ENCODE data around the gene SLC2A6. TPM values are rescaled to one million over a fixed set of nuclear protein-coding genes. Genes with fewer than 3 reads are reported as not detected.

Gene SLC2A6
- total and polyA plus RNA-seq, 2 of the 8 experiments (the other 6 are each of a cell fraction or from before 2014, with no cell fraction given) = 16.6 to 17.8 TPM

DNA sequence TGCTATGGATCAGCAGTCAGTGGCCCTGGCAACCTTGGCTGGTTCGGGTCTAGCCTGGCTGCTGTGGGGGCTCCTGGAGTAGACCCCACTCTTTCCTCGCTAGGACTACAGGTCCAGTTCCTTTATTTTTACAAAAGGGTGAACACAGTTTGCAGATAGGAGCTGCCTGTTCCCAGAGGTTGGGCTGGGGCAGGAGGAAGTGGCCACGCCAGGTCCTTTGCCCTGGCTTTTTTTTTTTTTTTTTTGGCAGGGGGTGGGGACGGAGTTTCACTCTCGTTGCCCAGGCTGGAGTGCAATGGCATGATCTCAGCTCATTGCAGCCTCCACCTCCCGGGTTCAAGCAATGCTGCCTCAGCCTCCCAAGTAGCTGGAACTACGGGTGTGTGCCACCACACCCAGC is 7.9 kb downstream of the SLC2A6 start:
- Histone ChIP-seq H4K20me1 (replicated peaks in 1 of 2; ENCODE audit: control insufficient read depth in 1 of 2, insufficient read depth in 2 of 2, low read length in 2 of 2) (peaks cover 4 to 26% of the 10 kb centered on the region in 2 experiments), H3K18ac (ENCODE audit: extremely low read depth, low read length) (peak overlapping the region; percentile 32; the same call in 1 of the 2 replicates), H3K79me2 (ENCODE audit: control insufficient read depth in 1 of 2, insufficient read depth in 2 of 2, low read length in 2 of 2) (no peaks in the 10 kb centered on the region), H3K14ac (ENCODE audit: insufficient read length) (no peak overlapping the region), H2AK5ac (ENCODE audit: low read depth, low read length) (no peak overlapping the region), H4K91ac (replicated peaks; ENCODE audit: insufficient read length, low read length) (no peak overlapping the region), H2AFZ (ENCODE audit: low read length) (no peak overlapping the region), H3K4me2 (ENCODE audit: insufficient read depth in 1 of 2, low read depth in 2 of 2, low read length in 2 of 2) (no peak overlapping the region), H4K8ac (ENCODE audit: extremely low read depth, insufficient read depth, low read length) (no peak overlapping the region), H2BK20ac (ENCODE audit: low read length) (no peak overlapping the region), H3K56ac (replicated peaks; ENCODE audit: insufficient read length, low read depth, low read length) (no peak overlapping the region), H3K27ac (ENCODE audit: low read depth, low read length) (no peak overlapping the region), H3K9me3 (ENCODE audit: insufficient read depth in 2 of 2, low read depth in 1 of 2, low read length in 1 of 2) (no peaks in the 10 kb centered on the region), H3K4ac (replicated peaks; ENCODE audit: insufficient read length, low read depth, low read length) (no peak overlapping the region), H3K4me1 (replicated peaks in 1 of 4; ENCODE audit: control insufficient read depth in 3 of 4, insufficient read depth in 4 of 4, low read length in 3 of 4) (no peaks in the 10 kb centered on the region; a peak in 2 of 7 replicates), H2BK5ac (ENCODE audit: low read depth, low read length) (no peak overlapping the region), H2BK120ac (replicated peaks; ENCODE audit: low read depth, low read length) (no peak overlapping the region), H3K23me2 (ENCODE audit: low read depth, low read length) (no peaks in the 10 kb centered on the region), H3K23ac (ENCODE audit: insufficient read length) (no peak overlapping the region), H3K27me3 (replicated peaks in 1 of 4; ENCODE audit: control insufficient read depth in 3 of 4, extremely low read depth in 1 of 4, insufficient read depth in 3 of 4, low read length in 3 of 4) (no peaks in the 10 kb centered on the region), H4K5ac (ENCODE audit: insufficient read length, low read depth, low read length) (no peak overlapping the region), H3K36me3 (ENCODE audit: control insufficient read depth in 2 of 4, insufficient read depth in 4 of 4, low read length in 3 of 4) (peaks cover 0 to 23% (median 6%) of the 10 kb centered on the region in 4 experiments; a peak in 5 of 8 replicates), H3K9ac (replicated peaks in 1 of 4; ENCODE audit: extremely low read depth in 1 of 4, low read depth in 3 of 4, low read length in 3 of 4) (no peak overlapping the region), H3K4me3 (ENCODE audit: extremely low read depth in 1 of 4, insufficient read depth in 2 of 4, low read depth in 3 of 4, low read length in 4 of 4) (no peak overlapping the region), H2BK15ac (ENCODE audit: low read length) (no peak overlapping the region), H2BK12ac (ENCODE audit: low read depth, low read length) (no peak overlapping the region), H3K79me1 (ENCODE audit: low read depth, low read length) (no peaks in the 10 kb centered on the region; the same call in none of the 2 replicates)
- FAIRE-seq (no peak), DNase-seq (ENCODE audit: low read depth in 1 of 2, low spot score in 2 of 2) (no peak)
- 76% methylated on average over 5 of the region's 7 CpGs; no CpG with 5 or more reads in 1 of the 2 experiments for WGBS, 2 experiments (ENCODE audit: extremely low coverage in 1 of 2, insufficient coverage in 1 of 2, insufficient read length in 1 of 2, insufficient replicate concordance in 2 of 2, low coverage in 1 of 2, low lambda C conversion rate in 2 of 2, missing lambda C conversion rate in 1 of 2)
- ChIA-PET POLR2A (ENCODE audit: partially characterized antibody) (interaction anchor here (0.7 to 2.1 kb wide), 6 partner anchors 13 to 84 kb away, joined by 3 to 9 read pairs (median 4); no protein-coding TSS in a partner anchor), CTCF (ENCODE audit: partially characterized antibody) (interaction anchor here (0.9 to 1.5 kb wide), 6 partner anchors 8 to 255 kb away, joined by 3 to 5 read pairs (median 3); partner anchors contain the start of gene SLC2A6)
